ENCODE data around the gene KRT222.
A peak's percentile ranks its signal among the peaks of the same experiment; 100 is the strongest.

Gene KRT222

DNA sequence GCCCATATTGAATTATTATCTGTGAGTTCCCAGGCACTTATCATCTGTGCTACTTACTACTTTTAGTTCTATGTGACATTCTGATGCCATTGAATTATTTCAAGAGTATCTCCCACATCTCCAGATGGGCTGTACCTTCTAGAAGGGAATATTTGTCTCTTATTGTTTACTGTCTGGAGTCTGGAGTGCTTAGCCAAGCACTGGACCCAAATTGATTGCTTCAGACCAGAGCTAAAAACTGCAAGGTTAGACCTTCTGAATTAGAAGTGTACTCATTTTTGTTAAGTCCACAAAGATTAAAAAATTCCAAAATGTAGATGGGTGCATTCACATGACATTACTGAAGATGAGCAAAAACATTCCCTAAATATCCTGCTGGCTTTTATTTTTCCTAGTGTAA lies 16.0 kb upstream of the KRT222 start:
- no peak overlapping the region for H3K4me3 ChIP-seq
- H3K36me3 ChIP-seq (replicated peaks), result no peaks in the 10 kb centered on the region
- H3K9me3 ChIP-seq, result no peaks in the 10 kb centered on the region
- H3K4me1 ChIP-seq, result no peaks in the 10 kb centered on the region
- in situ Hi-C loops (cut with MboI; ENCODE audit: low sequenced_read_pairs), result no loop called here
- H3K27me3 ChIP-seq (ENCODE audit: low read depth), result peaks cover 23% of the 10 kb centered on the region
- no peak for DNase-seq (ENCODE audit: low spot score in 2 of 2)

GRCh38 chr17:40679523-40679907 lies 14.5 kb upstream of the KRT222 start:
- in situ Hi-C loops (cut with MboI; ENCODE audit: low sequenced_read_pairs), result no loop called here
- no peak overlapping the region for H3K4me3 ChIP-seq
- no peaks in the 10 kb centered on the region for H3K4me1 ChIP-seq

GRCh38 chr17:40678902-40679522 lies 14.0 kb upstream of the KRT222 start:
- H3K4me3 ChIP-seq, result no peak overlapping the region
- H3K36me3 ChIP-seq (replicated peaks), result no peaks in the 10 kb centered on the region
- in situ Hi-C loops (cut with MboI; ENCODE audit: low sequenced_read_pairs), result no loop called here
- H3K9me3 ChIP-seq, result no peaks in the 10 kb centered on the region
- H3K4me1 ChIP-seq, result no peaks in the 10 kb centered on the region
- no peak for DNase-seq (ENCODE audit: low spot score in 2 of 2)
- H3K27me3 ChIP-seq (ENCODE audit: low read depth), result peaks cover 27% of the 10 kb centered on the region

More at GRCh38 chr17:40679523-40679907, 14.5 kb upstream of the KRT222 start:
- Histone ChIP-seq H3K36me3 (replicated peaks) (no peaks in the 10 kb centered on the region), H3K27me3 (ENCODE audit: low read depth) (peaks cover 27% of the 10 kb centered on the region), H3K9me3 (no peaks in the 10 kb centered on the region)
- no peak for DNase-seq (ENCODE audit: low spot score in 2 of 2)

GRCh38 chr17:40675905-40676304 lies 10.9 kb upstream of the KRT222 start:
- peaks cover 29% of the 10 kb centered on the region for H3K27me3 ChIP-seq (ENCODE audit: low read depth)
- no peak for DNase-seq (ENCODE audit: low spot score in 2 of 2)
- H3K4me1 ChIP-seq, result peaks cover 6% of the 10 kb centered on the region

DNA sequence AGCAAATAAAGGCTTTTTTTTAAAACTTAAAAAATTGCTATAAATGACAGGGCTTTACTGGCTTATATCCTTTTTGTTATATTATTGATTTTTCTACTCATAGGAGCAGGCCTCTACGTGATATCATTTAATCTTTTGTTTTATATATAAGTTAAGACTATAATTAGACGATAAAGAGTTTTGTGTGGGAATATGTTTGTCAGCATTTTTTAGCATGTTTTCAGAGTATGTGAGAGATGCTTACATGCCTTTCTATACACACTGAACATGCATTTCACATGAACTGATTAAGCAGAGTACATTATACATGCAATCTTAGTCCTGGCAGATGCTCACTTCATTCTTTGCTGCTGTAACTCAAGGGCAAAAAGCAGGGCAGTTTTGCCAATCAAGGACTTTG lies 7.7 kb upstream of the KRT222 start:
- H3K9me3 ChIP-seq, result no peaks in the 10 kb centered on the region
- in situ Hi-C loops (cut with MboI; ENCODE audit: low sequenced_read_pairs), result no loop called here
- DNase-seq (ENCODE audit: low spot score in 2 of 2), result no peak
- no peaks in the 10 kb centered on the region for H3K36me3 ChIP-seq (replicated peaks)
- peaks cover 21% of the 10 kb centered on the region for H3K27me3 ChIP-seq (ENCODE audit: low read depth)
- H3K4me1 ChIP-seq, result peaks cover 10% of the 10 kb centered on the region
- H3K4me3 ChIP-seq, result no peak overlapping the region

More at GRCh38 chr17:40675905-40676304, 10.9 kb upstream of the KRT222 start:
- H3K9me3 ChIP-seq, result no peaks in the 10 kb centered on the region
- H3K36me3 ChIP-seq (replicated peaks), result no peaks in the 10 kb centered on the region
- in situ Hi-C loops (cut with MboI; ENCODE audit: low sequenced_read_pairs), result no loop called here
- no peak overlapping the region for H3K4me3 ChIP-seq

GRCh38 chr17:40671282-40671681 lies 6.3 kb upstream of the KRT222 start:
- Histone ChIP-seq H3K36me3 (replicated peaks) (no peaks in the 10 kb centered on the region), H3K4me3 (no peak overlapping the region), H3K27me3 (ENCODE audit: low read depth) (peaks cover 9% of the 10 kb centered on the region), H3K9me3 (no peaks in the 10 kb centered on the region), H3K4me1 (peaks cover 10% of the 10 kb centered on the region)
- DNase-seq (ENCODE audit: low spot score in 2 of 2), result peak; percentile 21 to 32
- in situ Hi-C loops (cut with MboI; ENCODE audit: low sequenced_read_pairs), result no loop called here

DNA sequence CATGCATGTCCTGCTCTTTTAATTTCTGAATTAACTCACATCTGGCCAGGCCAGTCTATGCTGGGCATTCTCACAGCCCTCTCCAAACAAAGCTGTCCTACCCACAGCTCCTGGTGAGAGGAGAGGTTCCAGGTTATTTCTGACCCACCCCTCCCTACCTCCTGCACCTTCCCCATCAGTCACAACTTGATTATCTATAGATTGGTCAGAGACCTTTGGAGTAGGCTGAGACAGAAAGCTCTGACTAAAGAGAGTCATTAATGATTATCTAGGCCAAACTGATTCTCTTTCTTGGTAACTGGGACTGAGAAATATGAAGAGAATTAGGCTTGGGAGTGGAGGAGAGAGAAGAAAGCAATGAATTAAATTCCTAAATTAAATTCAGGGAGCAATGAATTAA lies 1.4 kb upstream of the KRT222 start:
- Histone ChIP-seq H3K9me3 (no peaks in the 10 kb centered on the region), H3K4me3 (no peak overlapping the region), H3K36me3 (replicated peaks) (no peaks in the 10 kb centered on the region), H3K4me1 (peaks cover 9% of the 10 kb centered on the region), H3K27me3 (ENCODE audit: low read depth) (no peaks in the 10 kb centered on the region)
- DNase-seq (ENCODE audit: low spot score in 2 of 2), result no peak
- in situ Hi-C loops (cut with MboI; ENCODE audit: low sequenced_read_pairs), result no loop called here

GRCh38 chr17:40663252-40663651 lies 1.7 kb downstream of the KRT222 start:
- in situ Hi-C loops (cut with MboI; ENCODE audit: low sequenced_read_pairs), result no loop called here
- DNase-seq (ENCODE audit: low spot score in 2 of 2), result no peak
- H3K27me3 ChIP-seq (ENCODE audit: low read depth), result no peaks in the 10 kb centered on the region
- H3K9me3 ChIP-seq, result no peaks in the 10 kb centered on the region
- no peaks in the 10 kb centered on the region for H3K36me3 ChIP-seq (replicated peaks)
- H3K4me1 ChIP-seq, result no peaks in the 10 kb centered on the region
- H3K4me3 ChIP-seq, result no peak overlapping the region

GRCh38 chr17:40659911-40660310 lies 5.1 kb downstream of the KRT222 start:
- no peaks in the 10 kb centered on the region for H3K27me3 ChIP-seq (ENCODE audit: low read depth)
- no peak for DNase-seq (ENCODE audit: low spot score in 2 of 2)
- no peak overlapping the region for H3K4me3 ChIP-seq
- no peaks in the 10 kb centered on the region for H3K36me3 ChIP-seq (replicated peaks)
- H3K4me1 ChIP-seq, result peaks cover 4% of the 10 kb centered on the region
- H3K9me3 ChIP-seq, result no peaks in the 10 kb centered on the region
- in situ Hi-C loops (cut with MboI; ENCODE audit: low sequenced_read_pairs), result no loop called here

DNA sequence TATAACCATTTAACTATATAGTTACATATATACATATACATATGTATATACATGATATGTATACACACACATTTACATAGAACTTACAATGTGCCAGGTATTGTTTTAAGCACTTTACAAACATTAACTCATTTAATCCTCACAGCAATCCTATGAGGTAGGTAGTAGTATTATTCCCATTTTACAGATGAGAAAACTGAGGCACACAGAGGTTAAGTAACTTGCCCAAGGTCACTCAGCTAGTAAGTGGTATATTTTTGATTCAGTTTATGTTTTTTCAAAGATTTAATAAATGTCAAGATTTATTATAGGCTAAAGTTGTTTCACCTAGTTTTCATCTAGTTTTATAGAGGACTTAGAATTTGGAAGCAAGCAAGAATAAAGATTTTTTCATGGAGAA lies 6.6 kb downstream of the KRT222 start:
- in situ Hi-C loops (cut with MboI; ENCODE audit: low sequenced_read_pairs), result no loop called here
- DNase-seq (ENCODE audit: low spot score in 2 of 2), result no peak

GRCh38 chr17:40651939-40652338 lies 13.0 kb downstream of the KRT222 start:
- Histone ChIP-seq H3K4me1 (peaks cover 9% of the 10 kb centered on the region), H3K9me3 (no peaks in the 10 kb centered on the region), H3K4me3 (no peak overlapping the region), H3K27me3 (ENCODE audit: low read depth) (no peaks in the 10 kb centered on the region), H3K36me3 (replicated peaks) (peaks cover 5% of the 10 kb centered on the region)
- in situ Hi-C loops (cut with MboI; ENCODE audit: low sequenced_read_pairs), result no loop called here
- DNase-seq (ENCODE audit: low spot score in 2 of 2), result no peak

More for the DNA sequence above, 6.6 kb downstream of the KRT222 start:
- peaks cover 4% of the 10 kb centered on the region for H3K4me1 ChIP-seq
- no peaks in the 10 kb centered on the region for H3K27me3 ChIP-seq (ENCODE audit: low read depth)
- no peaks in the 10 kb centered on the region for H3K9me3 ChIP-seq
- no peaks in the 10 kb centered on the region for H3K36me3 ChIP-seq (replicated peaks)
- no peak overlapping the region for H3K4me3 ChIP-seq

GRCh38 chr17:40648384-40648968 lies 16.5 kb downstream of the KRT222 start:
- peak overlapping the region; percentile 89 for H3K4me3 ChIP-seq
- in situ Hi-C loops (cut with MboI; ENCODE audit: low sequenced_read_pairs), result no loop called here

DNA sequence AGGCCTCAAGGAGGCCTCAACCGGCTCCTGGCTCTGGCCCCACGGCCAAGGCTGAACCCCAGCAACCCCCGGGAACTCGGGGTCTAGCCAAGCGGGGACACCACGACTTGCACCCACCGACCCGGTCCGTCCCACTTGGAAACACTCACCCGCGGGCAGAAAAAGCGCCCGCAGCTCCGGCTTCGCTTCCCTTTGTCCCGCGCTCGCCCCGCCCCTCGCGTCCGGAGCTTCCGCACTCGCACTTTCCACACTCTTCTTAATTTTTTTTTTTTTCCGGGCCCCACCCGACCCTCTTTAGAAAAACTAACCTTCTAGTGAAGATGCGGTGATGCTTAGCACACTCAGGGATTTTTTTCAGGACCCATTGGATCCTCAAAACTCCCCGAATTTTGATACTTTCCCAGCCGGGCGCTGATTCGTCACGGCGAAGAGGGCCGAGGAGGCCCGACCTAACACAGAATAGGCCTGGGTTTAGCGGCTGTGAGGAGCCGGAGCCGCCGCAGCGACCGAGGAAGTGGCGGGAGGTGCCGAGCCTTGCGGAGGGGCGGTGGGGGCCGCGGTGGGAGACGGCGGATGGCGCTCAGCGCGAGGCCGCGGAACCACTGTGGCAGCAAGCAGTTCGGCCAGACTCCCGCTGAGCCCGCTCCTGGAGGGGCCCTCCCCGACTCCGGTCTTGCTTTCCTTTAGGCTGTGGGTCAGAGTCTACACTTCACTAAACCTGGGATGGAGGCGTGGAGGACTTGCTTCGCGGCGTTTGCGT lies 17.2 kb downstream of the KRT222 start, which contains the start of gene SMARCE1:
TSS of gene SMARCE1 (minus strand) at position 195 of the 760 bp plus-strand sequence. CDS start 2,016 bp downstream, outside the sequence.
- Histone ChIP-seq H3K4me3 (peak within 1 kb of the TSS; percentile 89), H3K36me3 (replicated peaks) (peaks cover 26% of the 10 kb centered on the region), H3K9me3 (no peaks in the 10 kb centered on the region), H3K4me1 (peaks cover 10% of the 10 kb centered on the region), H3K27me3 (ENCODE audit: low read depth) (no peaks in the 10 kb centered on the region)
- DNase-seq (ENCODE audit: low spot score in 2 of 2), result peak; percentile 40 to 76
- in situ Hi-C loops (cut with MboI; ENCODE audit: low sequenced_read_pairs), result no loop called here

More at GRCh38 chr17:40648384-40648968, 16.5 kb downstream of the KRT222 start:
- Histone ChIP-seq H3K4me1 (peaks cover 10% of the 10 kb centered on the region), H3K36me3 (replicated peaks) (peaks cover 20% of the 10 kb centered on the region), H3K9me3 (no peaks in the 10 kb centered on the region), H3K27me3 (ENCODE audit: low read depth) (no peaks in the 10 kb centered on the region)
- peak; percentile 54 to 66 for DNase-seq (ENCODE audit: low spot score in 2 of 2)
